Esophagus muscularis mucosa (tissue), 4 donors: ENCODE measurements around the gene TFRC.

Source experiments
- EP300 ChIP-seq: sonication (generic); formaldehyde crosslinking; IDR thresholded peaks from one replicate; pipeline ENCODE4 v1.6.1; 2017; ENCODE audit warnings: antibody characterized with exemption
- POLR2A ChIP-seq: fragments of 450-650 bp; IDR thresholded peaks from one replicate; pipeline ENCODE4 v1.6.1; 2017; ENCODE audit warnings: antibody characterized with exemption, moderate library complexity, mild to moderate bottlenecking, low read depth
- POLR2AphosphoS5 ChIP-seq, 2 donors: sonication (generic); formaldehyde crosslinking; IDR thresholded peaks; one replicate each; pipeline ENCODE4 v1.6.1; 2017; ENCODE audit warnings: antibody characterized with exemption in 2 of 2
- TF ChIP-seq, protein P1 (sequence below), 3 experiments: fragments of 200-600 bp in 2 of 3; fragments of 450-650 bp in 1 of 3; sonication (generic) in 2 of 3; IDR thresholded peaks; one replicate each; pipeline ENCODE4 v1.5.1; 2017 to 2019; ENCODE audit warnings: antibody characterized with exemption in 3 of 3, mild to moderate bottlenecking in 2 of 3, moderate library complexity in 1 of 3

DNA sequence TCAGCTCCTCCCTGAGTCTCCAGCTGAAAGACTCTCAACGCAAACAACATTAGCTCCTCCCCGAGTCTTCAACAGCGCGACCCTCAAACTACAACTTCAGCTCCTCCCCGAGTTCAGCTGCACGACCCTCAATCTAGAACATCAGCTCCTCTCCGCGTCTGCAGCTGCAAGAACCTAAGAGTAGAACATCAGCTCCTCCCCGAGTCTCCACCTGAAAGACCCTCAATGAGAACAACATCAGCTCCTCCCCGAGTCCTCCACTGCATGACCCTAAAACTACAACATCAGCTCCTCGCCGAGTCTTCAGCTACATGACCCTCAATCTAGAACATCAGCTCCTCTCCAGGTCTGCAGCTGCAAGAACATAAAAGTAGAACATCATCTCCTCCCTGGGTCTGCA is 78.3 kb downstream of the TFRC start:
- TF ChIP-seq, protein P1, sequence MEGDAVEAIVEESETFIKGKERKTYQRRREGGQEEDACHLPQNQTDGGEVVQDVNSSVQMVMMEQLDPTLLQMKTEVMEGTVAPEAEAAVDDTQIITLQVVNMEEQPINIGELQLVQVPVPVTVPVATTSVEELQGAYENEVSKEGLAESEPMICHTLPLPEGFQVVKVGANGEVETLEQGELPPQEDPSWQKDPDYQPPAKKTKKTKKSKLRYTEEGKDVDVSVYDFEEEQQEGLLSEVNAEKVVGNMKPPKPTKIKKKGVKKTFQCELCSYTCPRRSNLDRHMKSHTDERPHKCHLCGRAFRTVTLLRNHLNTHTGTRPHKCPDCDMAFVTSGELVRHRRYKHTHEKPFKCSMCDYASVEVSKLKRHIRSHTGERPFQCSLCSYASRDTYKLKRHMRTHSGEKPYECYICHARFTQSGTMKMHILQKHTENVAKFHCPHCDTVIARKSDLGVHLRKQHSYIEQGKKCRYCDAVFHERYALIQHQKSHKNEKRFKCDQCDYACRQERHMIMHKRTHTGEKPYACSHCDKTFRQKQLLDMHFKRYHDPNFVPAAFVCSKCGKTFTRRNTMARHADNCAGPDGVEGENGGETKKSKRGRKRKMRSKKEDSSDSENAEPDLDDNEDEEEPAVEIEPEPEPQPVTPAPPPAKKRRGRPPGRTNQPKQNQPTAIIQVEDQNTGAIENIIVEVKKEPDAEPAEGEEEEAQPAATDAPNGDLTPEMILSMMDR (IDR thresholded peaks at IDR 0.05): no peak
- no peak for TF ChIP-seq POLR2AphosphoS5 (IDR thresholded peaks at IDR 0.05)
- no peak for TF ChIP-seq POLR2A
- no peak for TF ChIP-seq EP300
